Nephron progenitor cell (in vitro differentiated cells): ENCODE measurements around the gene TMEM220.

Experiments
- DNase-seq: peaks from one replicate; pipeline ENCODE4 v3.0.0; 2021
- H3K27ac Mint-ChIP-seq: 2 replicates; pipeline ENCODE4 v1.8.0; 2021; ENCODE audit warnings: mild to moderate bottlenecking, moderate library complexity, mixed read lengths
- H3K27me3 Mint-ChIP-seq: 2 replicates; pipeline ENCODE4 v1.8.0; 2021; ENCODE audit warnings: mild to moderate bottlenecking, low read depth, mixed read lengths; ENCODE audit not compliant: poor library complexity
- H3K36me3 Mint-ChIP-seq: 2 replicates; pipeline ENCODE4 v1.8.0; 2021; ENCODE audit warnings: low read depth, mixed read lengths
- H3K4me1 Mint-ChIP-seq: 2 replicates; pipeline ENCODE4 v1.8.0; 2021; ENCODE audit warnings: mixed read lengths
- H3K4me3 Mint-ChIP-seq: 2 replicates; pipeline ENCODE4 v1.8.0; 2021; ENCODE audit warnings: mild to moderate bottlenecking, moderate library complexity, mixed read lengths
- H3K9me3 Mint-ChIP-seq: 2 replicates; pipeline ENCODE4 v1.8.0; 2021; ENCODE audit warnings: mild to moderate bottlenecking, moderate library complexity, mixed read lengths
- TF ChIP-seq, protein P1 (sequence below): fragments of 200-600 bp; sonication (generic); IDR thresholded peaks from 2 replicates; pipeline ENCODE4 v1.5.0; 2021; ENCODE audit warnings: antibody characterized with exemption

The TMEM220 gene

GRCh38 chr17:10744501-10745000, 14.7 kb upstream of the TMEM220 start:
- Mint-ChIP-seq H3K36me3 (no peaks in the 10 kb centered on the region), H3K9me3 (no peaks in the 10 kb centered on the region), H3K27ac (no peak overlapping the region), H3K4me3 (no peak overlapping the region), H3K4me1 (peaks cover 28% of the 10 kb centered on the region), H3K27me3 (peaks cover 25% of the 10 kb centered on the region)
- TF ChIP-seq, protein P1, sequence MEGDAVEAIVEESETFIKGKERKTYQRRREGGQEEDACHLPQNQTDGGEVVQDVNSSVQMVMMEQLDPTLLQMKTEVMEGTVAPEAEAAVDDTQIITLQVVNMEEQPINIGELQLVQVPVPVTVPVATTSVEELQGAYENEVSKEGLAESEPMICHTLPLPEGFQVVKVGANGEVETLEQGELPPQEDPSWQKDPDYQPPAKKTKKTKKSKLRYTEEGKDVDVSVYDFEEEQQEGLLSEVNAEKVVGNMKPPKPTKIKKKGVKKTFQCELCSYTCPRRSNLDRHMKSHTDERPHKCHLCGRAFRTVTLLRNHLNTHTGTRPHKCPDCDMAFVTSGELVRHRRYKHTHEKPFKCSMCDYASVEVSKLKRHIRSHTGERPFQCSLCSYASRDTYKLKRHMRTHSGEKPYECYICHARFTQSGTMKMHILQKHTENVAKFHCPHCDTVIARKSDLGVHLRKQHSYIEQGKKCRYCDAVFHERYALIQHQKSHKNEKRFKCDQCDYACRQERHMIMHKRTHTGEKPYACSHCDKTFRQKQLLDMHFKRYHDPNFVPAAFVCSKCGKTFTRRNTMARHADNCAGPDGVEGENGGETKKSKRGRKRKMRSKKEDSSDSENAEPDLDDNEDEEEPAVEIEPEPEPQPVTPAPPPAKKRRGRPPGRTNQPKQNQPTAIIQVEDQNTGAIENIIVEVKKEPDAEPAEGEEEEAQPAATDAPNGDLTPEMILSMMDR: no peak
- DNase-seq: no peak

- TF ChIP-seq, protein P1: no peak
- DNase-seq: no peak
- H3K36me3 Mint-ChIP-seq: no peaks in the 10 kb centered on the region
- H3K4me1 Mint-ChIP-seq: peaks cover 23% of the 10 kb centered on the region
- no peak overlapping the region for H3K4me3 Mint-ChIP-seq
- peaks cover 32% of the 10 kb centered on the region for H3K27me3 Mint-ChIP-seq
- H3K27ac Mint-ChIP-seq: no peak overlapping the region
- H3K9me3 Mint-ChIP-seq: no peaks in the 10 kb centered on the region
These were observed 13.6 kb upstream of the TMEM220 start for GRCh38 chr17:10743316-10744009.

GRCh38 chr17:10742431-10742830, 12.6 kb upstream of the TMEM220 start:
- H3K27ac Mint-ChIP-seq: peak overlapping the region; percentile 10
- no peaks in the 10 kb centered on the region for H3K9me3 Mint-ChIP-seq
- H3K4me1 Mint-ChIP-seq: peaks cover 25% of the 10 kb centered on the region
- H3K27me3 Mint-ChIP-seq: peaks cover 35% of the 10 kb centered on the region
- DNase-seq: no peak
- no peaks in the 10 kb centered on the region for H3K36me3 Mint-ChIP-seq
- H3K4me3 Mint-ChIP-seq: no peak overlapping the region
- TF ChIP-seq, protein P1: no peak

DNA sequence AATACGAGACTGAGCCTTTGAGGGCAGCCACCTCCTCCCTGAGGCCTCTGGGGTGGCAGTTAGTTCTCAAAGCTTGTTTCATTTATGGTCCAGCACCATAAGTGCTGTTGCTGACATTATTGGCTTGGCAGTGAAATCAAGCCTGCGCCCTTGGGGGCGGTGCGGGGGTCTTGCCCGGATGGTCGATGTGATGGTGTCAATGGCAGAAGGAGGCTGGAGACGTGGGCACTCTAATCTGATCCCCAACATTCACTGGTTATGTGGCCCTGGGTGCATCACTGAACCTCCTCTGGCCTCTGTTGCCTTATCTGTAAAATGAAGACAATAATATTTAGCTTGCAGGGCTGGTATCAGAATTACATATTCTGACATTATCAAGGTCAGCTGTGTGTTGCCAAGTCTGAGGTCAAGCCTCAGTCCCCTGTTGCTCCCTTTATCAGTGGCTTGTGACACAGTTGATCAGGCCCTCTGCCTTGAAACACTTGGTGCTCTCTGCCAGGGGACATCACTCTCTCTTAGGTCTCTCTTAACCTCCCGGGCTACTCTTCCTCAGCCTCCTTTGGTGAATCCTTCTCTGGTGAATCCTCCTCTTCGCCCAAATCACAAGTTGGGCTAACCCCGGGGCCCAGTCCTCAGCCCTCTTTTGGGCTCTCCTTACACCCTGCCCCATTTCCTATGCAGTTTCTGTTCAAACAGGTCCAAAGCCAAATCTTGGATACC, 11.8 kb upstream of the TMEM220 start:
- Mint-ChIP-seq H3K9me3 (no peaks in the 10 kb centered on the region), H3K27me3 (peaks cover 29% of the 10 kb centered on the region), H3K27ac (no peak overlapping the region), H3K36me3 (no peaks in the 10 kb centered on the region), H3K4me3 (no peak overlapping the region), H3K4me1 (peaks cover 29% of the 10 kb centered on the region)
- DNase-seq: no peak
- TF ChIP-seq, protein P1: no peak

- Mint-ChIP-seq H3K9me3 (no peaks in the 10 kb centered on the region), H3K27me3 (peaks cover 29% of the 10 kb centered on the region), H3K27ac (peak overlapping the region; percentile 9), H3K36me3 (no peaks in the 10 kb centered on the region), H3K4me1 (peaks cover 18% of the 10 kb centered on the region), H3K4me3 (no peak overlapping the region)
- DNase-seq: no peak
- TF ChIP-seq, protein P1: no peak
These were observed 9.6 kb upstream of the TMEM220 start for GRCh38 chr17:10739386-10739785.
